ENCODE results near the gene TEKTIP1. TPM values are rescaled to one million over a fixed set of nuclear protein-coding genes. Genes with fewer than 3 reads are reported as not detected.

The TEKTIP1 gene
- total and polyA plus RNA-seq, 9 of the 15 experiments (the other 6 are each of a cell fraction or from before 2014, with no cell fraction given): 0.66 TPM; not detected in 8

DNA sequence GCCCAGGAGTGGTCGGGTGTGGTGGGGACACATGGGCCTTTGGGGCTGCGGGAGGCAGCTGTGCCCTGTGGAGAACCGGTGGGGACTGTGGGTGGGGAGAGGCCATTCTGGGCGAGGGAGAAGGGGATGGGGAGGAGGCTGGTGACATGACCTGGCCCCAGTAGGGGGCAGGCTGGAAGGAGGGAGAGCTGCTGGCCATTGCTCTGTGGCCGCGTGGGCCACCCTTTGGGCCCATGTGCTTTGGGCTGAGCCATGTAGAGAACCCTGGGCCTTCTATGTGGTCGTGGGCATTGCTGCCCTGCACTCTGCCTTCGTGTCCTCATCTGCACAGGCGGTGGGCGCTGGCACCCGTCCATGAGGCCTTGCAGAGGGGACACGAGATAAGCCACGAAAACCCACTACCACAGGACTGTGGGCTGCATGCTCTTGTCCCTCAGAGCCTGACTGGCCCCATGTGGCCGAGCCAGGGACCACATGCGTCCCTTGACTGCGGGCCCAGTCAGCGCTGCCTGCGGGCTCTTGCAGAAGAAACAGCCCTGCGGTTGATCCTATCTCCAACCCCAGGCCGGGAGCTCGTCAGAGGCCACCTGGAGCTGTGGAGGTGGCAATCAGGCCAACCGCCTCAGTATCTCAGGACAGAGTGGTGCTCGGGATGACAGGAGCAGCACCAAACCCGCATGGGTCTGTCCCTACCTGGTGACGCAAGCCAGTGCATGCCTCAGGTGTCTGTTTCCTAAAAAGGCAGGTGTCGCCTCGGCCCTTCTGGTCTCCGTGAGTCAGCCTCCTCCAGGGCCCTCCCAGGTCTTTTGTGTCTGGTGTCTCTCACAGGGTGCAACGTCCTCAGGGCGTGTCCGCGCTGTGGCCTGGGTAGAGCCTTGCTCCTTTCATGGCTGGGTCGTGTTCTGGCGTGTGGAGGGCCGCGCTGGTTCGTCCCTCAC lies 18.5 kb upstream of the TEKTIP1 start (continued):
- TF ChIP-seq, protein P1, sequence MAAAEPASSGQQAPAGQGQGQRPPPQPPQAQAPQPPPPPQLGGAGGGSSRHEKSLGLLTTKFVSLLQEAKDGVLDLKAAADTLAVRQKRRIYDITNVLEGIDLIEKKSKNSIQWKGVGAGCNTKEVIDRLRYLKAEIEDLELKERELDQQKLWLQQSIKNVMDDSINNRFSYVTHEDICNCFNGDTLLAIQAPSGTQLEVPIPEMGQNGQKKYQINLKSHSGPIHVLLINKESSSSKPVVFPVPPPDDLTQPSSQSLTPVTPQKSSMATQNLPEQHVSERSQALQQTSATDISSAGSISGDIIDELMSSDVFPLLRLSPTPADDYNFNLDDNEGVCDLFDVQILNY (CRISPR knock-in tag; IDR thresholded peaks at IDR 0.05): peak; percentile 94
- TF ChIP-seq MTA3 (IDR thresholded peaks at IDR 0.05; ENCODE audit: borderline replicate concordance) (peak; percentile 78; the same call in 1 of the 2 replicates), ZBTB17 (CRISPR knock-in tag; IDR thresholded peaks at IDR 0.05) (peak; percentile 62), SRSF7 (optimal IDR thresholded peaks at IDR 0.05; ENCODE audit: low read depth, low read length) (no peak), POLR3A (IDR thresholded peaks at IDR 0.05; ENCODE audit: borderline replicate concordance, extremely low read depth, insufficient read depth, insufficient read length) (no peak), ZNF717 (CRISPR knock-in tag; IDR thresholded peaks at IDR 0.05) (no peak), COPS2 (conservative IDR thresholded peaks at IDR 0.05) (no peak), SIX5 (IDR thresholded peaks at IDR 0.05; ENCODE audit: borderline replicate concordance in 1 of 2, insufficient read depth in 1 of 2, low read depth in 1 of 2, low read length in 2 of 2) (no peak), BCOR (IDR thresholded peaks at IDR 0.05) (peak; percentile 8; the same call in 1 of the 2 replicates), ZNF586 (CRISPR knock-in tag; conservative IDR thresholded peaks at IDR 0.05) (no peak), ZNF23 (CRISPR knock-in tag; IDR thresholded peaks at IDR 0.05) (no peak), TAF1 (IDR thresholded peaks at IDR 0.05; ENCODE audit: control insufficient read depth, extremely low read depth, insufficient read depth, low read length, severe bottlenecking) (peak; percentile 27), ETV1 (tag; conservative IDR thresholded peaks at IDR 0.05; ENCODE audit: low read depth) (no peak), RAD21 (CRISPR knock-in tag; conservative IDR thresholded peaks at IDR 0.05 in 1 of 2, IDR thresholded peaks at IDR 0.05 in 1 of 2) (peak; percentile 57 to 76)
- TF ChIP-seq, protein P2, sequence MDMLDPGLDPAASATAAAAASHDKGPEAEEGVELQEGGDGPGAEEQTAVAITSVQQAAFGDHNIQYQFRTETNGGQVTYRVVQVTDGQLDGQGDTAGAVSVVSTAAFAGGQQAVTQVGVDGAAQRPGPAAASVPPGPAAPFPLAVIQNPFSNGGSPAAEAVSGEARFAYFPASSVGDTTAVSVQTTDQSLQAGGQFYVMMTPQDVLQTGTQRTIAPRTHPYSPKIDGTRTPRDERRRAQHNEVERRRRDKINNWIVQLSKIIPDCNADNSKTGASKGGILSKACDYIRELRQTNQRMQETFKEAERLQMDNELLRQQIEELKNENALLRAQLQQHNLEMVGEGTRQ (CRISPR knock-in tag; IDR thresholded peaks at IDR 0.05): no peak
- TF ChIP-seq, protein P3, sequence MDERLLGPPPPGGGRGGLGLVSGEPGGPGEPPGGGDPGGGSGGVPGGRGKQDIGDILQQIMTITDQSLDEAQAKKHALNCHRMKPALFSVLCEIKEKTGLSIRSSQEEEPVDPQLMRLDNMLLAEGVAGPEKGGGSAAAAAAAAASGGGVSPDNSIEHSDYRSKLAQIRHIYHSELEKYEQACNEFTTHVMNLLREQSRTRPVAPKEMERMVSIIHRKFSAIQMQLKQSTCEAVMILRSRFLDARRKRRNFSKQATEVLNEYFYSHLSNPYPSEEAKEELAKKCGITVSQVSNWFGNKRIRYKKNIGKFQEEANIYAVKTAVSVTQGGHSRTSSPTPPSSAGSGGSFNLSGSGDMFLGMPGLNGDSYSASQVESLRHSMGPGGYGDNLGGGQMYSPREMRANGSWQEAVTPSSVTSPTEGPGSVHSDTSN (CRISPR knock-in tag; IDR thresholded peaks at IDR 0.05; ENCODE audit: low read depth): no peak
- TF ChIP-seq, protein P3 (tag; conservative IDR thresholded peaks at IDR 0.05; ENCODE audit: low read depth): no peak

Data from K562 (cell line).